ENCODE results near the gene PTPRG.
A peak's percentile ranks its signal among the peaks of the same experiment; 100 is the strongest.

Gene PTPRG

GRCh38 chr3:62144482-62144881 is 583.1 kb downstream of the PTPRG start:
- H3K4me2 ChIP-seq (ENCODE audit: low read length) = peak overlapping the region; percentile 47

DNA sequence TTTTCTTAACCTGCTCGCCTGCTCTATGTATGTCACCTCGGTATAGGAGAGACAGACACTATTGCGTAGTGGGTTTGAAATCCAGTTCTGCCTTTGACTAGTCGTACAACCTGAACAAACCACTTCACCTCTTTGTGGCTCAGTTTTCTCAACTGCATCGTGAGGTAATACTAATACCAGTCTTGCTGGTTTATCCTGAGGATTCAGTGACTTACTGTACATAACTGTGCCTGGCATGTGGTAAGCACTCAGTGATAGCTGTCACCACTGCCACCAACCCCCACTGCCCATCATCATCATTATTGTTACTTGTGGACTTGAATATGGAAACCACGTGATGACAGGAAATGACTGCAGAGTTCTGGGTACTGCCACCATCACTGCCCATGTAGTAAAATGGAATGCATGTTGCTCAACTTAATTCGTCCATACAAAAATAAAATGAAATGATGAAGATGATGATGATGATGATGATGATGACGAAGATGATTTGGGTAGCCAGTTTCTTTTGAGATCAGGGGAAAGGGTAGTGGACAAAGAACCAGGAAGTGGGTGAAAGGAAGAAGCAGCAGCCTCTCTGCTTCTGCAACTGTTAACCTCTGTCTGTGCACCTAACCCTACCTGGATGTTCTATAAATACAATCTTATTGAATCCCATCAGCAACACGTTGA is 583.9 kb downstream of the PTPRG start:
- Histone ChIP-seq H3K27me3 (ENCODE audit: low read depth, low read length) (no peaks in the 10 kb centered on the region), H2AFZ (ENCODE audit: low read depth, low read length) (no peak overlapping the region), H3K27ac (ENCODE audit: low read length) (no peak overlapping the region), H3K9ac (ENCODE audit: low read length) (no peak overlapping the region), H3K4me3 (ENCODE audit: low read length) (no peak overlapping the region), H3K4me2 (ENCODE audit: low read length) (no peak overlapping the region), H3K79me2 (ENCODE audit: low read length) (no peaks in the 10 kb centered on the region), H4K20me1 (ENCODE audit: insufficient read depth, low read length) (no peaks in the 10 kb centered on the region), H3K36me3 (replicated peaks; ENCODE audit: low read depth, low read length) (no peaks in the 10 kb centered on the region), H3K9me3 (ENCODE audit: insufficient read depth, low read length) (no peaks in the 10 kb centered on the region), H3K4me1 (ENCODE audit: low read length) (peaks cover 19% of the 10 kb centered on the region)
- TF ChIP-seq CTCF (IDR thresholded peaks at IDR 0.05; ENCODE audit: low read depth, low read length) (no peak), EZH2phosphoT487 (IDR thresholded peaks at IDR 0.05; ENCODE audit: low read depth) (no peak)

More at GRCh38 chr3:62144482-62144881, 583.1 kb downstream of the PTPRG start:
- no peaks in the 10 kb centered on the region for H3K79me2 ChIP-seq (ENCODE audit: low read length)
- no peaks in the 10 kb centered on the region for H3K36me3 ChIP-seq (replicated peaks; ENCODE audit: low read depth, low read length)
- H3K27ac ChIP-seq (ENCODE audit: low read length) = no peak overlapping the region
- H4K20me1 ChIP-seq (ENCODE audit: insufficient read depth, low read length) = no peaks in the 10 kb centered on the region
- no peaks in the 10 kb centered on the region for H3K9me3 ChIP-seq (ENCODE audit: insufficient read depth, low read length)
- no peaks in the 10 kb centered on the region for H3K27me3 ChIP-seq (ENCODE audit: low read depth, low read length)
- H2AFZ ChIP-seq (ENCODE audit: low read depth, low read length) = no peak overlapping the region
- no peak overlapping the region for H3K9ac ChIP-seq (ENCODE audit: low read length)
- no peak for TF ChIP-seq EZH2phosphoT487 (IDR thresholded peaks at IDR 0.05; ENCODE audit: low read depth)
- no peak for TF ChIP-seq CTCF (IDR thresholded peaks at IDR 0.05; ENCODE audit: low read depth, low read length)
- H3K4me3 ChIP-seq (ENCODE audit: low read length) = no peak overlapping the region
- peaks cover 12% of the 10 kb centered on the region for H3K4me1 ChIP-seq (ENCODE audit: low read length)

GRCh38 chr3:62149539-62149938 is 588.2 kb downstream of the PTPRG start:
- H3K4me3 ChIP-seq (ENCODE audit: low read length) = no peak overlapping the region
- H3K79me2 ChIP-seq (ENCODE audit: low read length) = no peaks in the 10 kb centered on the region
- no peak overlapping the region for H3K9ac ChIP-seq (ENCODE audit: low read length)
- peak overlapping the region; percentile 34 for H3K4me2 ChIP-seq (ENCODE audit: low read length)
- no peaks in the 10 kb centered on the region for H3K27me3 ChIP-seq (ENCODE audit: low read depth, low read length)
- H3K9me3 ChIP-seq (ENCODE audit: insufficient read depth, low read length) = no peaks in the 10 kb centered on the region
- no peaks in the 10 kb centered on the region for H3K36me3 ChIP-seq (replicated peaks; ENCODE audit: low read depth, low read length)
- no peak for TF ChIP-seq CTCF (IDR thresholded peaks at IDR 0.05; ENCODE audit: low read depth, low read length)
- TF ChIP-seq EZH2phosphoT487 (IDR thresholded peaks at IDR 0.05; ENCODE audit: low read depth) = no peak
- H3K27ac ChIP-seq (ENCODE audit: low read length) = no peak overlapping the region
- peaks cover 13% of the 10 kb centered on the region for H3K4me1 ChIP-seq (ENCODE audit: low read length)
- no peaks in the 10 kb centered on the region for H4K20me1 ChIP-seq (ENCODE audit: insufficient read depth, low read length)
- H2AFZ ChIP-seq (ENCODE audit: low read depth, low read length) = no peak overlapping the region

DNA sequence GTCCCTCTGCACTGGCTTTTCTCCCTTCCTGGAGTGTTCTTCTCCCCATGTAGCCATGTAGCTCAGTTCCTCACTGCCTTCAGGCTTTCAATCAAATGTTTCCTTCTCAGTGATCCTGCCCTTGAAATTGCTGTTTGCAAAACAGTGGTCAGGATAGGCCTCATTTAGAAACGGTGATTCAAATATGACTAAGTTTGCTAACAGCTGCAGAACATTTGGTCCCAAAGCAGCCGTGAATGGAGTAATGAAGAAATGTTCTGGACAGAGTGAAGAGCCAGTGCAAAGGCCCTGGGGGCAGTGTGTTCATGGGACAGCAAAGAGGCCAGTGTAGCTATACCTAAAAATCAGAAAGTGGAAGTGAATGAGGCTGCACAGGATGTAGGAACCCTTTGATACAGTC is 588.6 kb downstream of the PTPRG start:
- no peak overlapping the region for H3K9ac ChIP-seq (ENCODE audit: low read length)
- no peak overlapping the region for H3K27ac ChIP-seq (ENCODE audit: low read length)
- H3K4me1 ChIP-seq (ENCODE audit: low read length) = peaks cover 11% of the 10 kb centered on the region
- H4K20me1 ChIP-seq (ENCODE audit: insufficient read depth, low read length) = no peaks in the 10 kb centered on the region
- no peak overlapping the region for H2AFZ ChIP-seq (ENCODE audit: low read depth, low read length)
- H3K4me3 ChIP-seq (ENCODE audit: low read length) = no peak overlapping the region
- peak overlapping the region; percentile 34 for H3K4me2 ChIP-seq (ENCODE audit: low read length)
- H3K36me3 ChIP-seq (replicated peaks; ENCODE audit: low read depth, low read length) = no peaks in the 10 kb centered on the region
- H3K27me3 ChIP-seq (ENCODE audit: low read depth, low read length) = no peaks in the 10 kb centered on the region
- no peaks in the 10 kb centered on the region for H3K79me2 ChIP-seq (ENCODE audit: low read length)
- no peak for TF ChIP-seq CTCF (IDR thresholded peaks at IDR 0.05; ENCODE audit: low read depth, low read length)
- TF ChIP-seq EZH2phosphoT487 (IDR thresholded peaks at IDR 0.05; ENCODE audit: low read depth) = no peak
- no peaks in the 10 kb centered on the region for H3K9me3 ChIP-seq (ENCODE audit: insufficient read depth, low read length)

All from OCI-LY3 (cell line).